HK-2 (cell line): ENCODE measurements around the gene GFM1.
A peak's percentile ranks its signal among the peaks of the same experiment; 100 is the strongest.
"Not testable (repeated sequence)": the region's sequence is repeated elsewhere in the genome, so short reads cannot be mapped to it uniquely, and the experiment has no call there.

Source experiments
- DNase-seq: peaks from one replicate; pipeline ENCODE4 v3.0.0-alpha.2; 2018; ENCODE audit not compliant: unreplicated experiment

GFM1 gene

DNA sequence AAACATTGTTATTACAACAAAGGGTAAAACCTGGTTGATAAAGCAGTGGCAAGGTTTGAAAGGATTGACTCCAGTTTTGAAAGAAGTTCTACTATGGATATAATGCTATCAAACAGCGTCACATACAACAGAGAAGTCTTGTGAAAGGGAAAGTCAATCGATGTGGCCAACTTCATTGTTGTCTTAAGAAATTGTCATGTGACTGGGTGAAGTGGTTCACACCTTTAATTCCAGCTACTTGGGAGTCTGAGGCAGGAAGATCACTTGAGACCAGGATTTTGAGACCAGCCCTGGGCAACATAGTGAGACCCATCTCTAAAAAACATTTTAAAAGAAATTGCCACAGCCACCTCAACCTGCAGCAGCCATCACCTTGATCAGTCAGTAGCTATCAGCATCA lies 34.4 kb downstream of the GFM1 start:
- no peak for DNase-seq

DNA sequence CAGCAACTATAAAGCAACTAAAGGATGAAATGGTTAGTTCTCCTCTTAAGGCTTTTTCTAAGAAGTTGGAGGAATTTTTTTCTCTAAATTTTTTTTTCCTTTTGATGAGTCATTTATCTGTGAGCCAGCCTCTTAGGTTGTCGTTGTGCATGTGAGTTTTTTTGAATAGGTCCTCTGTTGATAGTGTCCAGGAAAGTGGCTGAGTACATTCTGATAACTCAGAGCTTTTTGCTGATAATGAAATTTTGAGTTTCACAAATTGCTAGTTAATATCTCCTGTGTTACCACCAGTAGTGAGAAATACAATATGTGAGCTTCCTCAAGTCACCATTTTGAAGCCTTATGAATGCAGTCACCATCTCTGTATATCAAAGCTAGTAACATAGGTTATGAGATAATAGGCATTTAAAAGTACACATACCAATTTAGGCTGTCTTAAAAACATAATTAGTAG lies 35.2 kb downstream of the GFM1 start:
- no peak for DNase-seq

- DNase-seq = no peak
Measured at GRCh38 chr3:158680861-158681260, 36.5 kb downstream of the GFM1 start.

DNA sequence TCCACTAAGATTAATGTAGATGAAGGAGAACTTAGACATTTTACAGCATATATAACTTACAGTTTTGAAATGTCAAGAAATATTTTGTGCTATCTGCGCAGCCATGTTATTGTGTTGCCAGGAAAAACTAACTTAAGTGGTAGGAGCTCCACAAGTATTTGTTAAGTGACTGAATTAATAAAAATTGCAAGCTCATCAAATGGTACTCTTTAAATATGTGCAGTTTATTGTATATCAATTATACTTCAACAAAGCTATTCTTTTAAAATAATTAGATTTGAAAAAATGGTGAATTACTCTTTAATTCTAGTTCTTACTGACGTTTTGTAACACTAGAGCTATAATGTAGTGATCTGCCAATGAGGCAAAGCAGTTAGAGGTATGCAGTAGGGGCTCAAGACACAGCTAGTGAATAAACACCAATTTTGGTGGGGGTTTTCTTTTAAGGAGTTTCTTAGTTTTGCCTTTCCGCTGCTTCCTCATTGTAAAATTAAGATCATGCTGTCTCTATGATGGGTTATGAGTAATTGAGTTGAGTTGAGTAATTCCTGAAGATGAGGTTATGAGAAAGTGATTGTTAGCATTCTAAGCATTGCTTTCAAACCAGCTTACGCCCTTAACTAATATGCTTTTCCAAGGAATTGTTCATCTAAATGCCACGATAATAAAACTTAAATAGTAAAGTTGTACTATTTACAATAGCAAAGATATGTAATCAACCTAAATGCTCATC lies 39.1 kb downstream of the GFM1 start:
- no peak for DNase-seq

GRCh38 chr3:158685159-158685558 lies 40.8 kb downstream of the GFM1 start:
- no peak for DNase-seq

GRCh38 chr3:158693866-158694456 lies 49.6 kb downstream of the GFM1 start:
- not testable (repeated sequence) for DNase-seq

DNA sequence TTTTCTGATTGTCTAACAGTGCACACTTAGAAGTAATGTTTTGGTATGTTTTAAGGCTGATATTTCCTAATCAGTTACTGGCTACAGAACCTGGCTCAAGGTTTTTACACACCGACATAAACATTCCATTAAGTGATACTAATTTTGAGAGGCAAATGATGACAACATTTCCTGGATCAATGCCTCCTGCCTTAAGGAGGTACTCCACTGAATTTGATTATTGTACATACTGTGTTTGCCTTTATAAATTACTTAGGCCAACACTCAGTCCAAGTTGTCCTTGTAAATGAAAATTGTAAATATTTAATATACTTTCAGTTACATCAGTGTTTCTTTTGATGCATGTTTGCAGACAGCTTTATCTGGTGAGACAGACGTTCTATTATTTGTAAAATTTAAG lies 52.3 kb downstream of the GFM1 start:
- DNase-seq = no peak

DNA sequence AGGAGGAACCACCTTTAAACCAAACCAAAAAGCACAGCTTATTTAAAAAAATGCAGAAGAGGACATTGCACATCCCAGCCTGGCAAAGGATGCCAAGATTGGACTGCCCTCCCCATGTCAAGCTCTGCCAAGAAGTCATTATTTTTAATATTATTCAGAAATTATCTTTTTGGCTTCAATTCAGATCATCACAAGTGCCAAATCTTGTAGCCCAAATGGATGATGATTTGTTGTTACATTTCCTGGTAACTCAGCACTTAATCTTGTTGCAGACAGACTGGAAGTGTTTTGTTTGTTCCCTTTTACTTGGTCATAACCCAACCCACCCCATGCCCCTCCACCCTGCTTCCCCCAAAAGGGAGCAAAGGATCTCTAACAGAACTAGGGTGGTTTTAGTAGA lies 56.2 kb downstream of the GFM1 start:
- no peak for DNase-seq

GRCh38 chr3:158701420-158702065 lies 57.2 kb downstream of the GFM1 start:
- no peak for DNase-seq

GRCh38 chr3:158702815-158703481 lies 58.6 kb downstream of the GFM1 start:
- DNase-seq = no peak

DNA sequence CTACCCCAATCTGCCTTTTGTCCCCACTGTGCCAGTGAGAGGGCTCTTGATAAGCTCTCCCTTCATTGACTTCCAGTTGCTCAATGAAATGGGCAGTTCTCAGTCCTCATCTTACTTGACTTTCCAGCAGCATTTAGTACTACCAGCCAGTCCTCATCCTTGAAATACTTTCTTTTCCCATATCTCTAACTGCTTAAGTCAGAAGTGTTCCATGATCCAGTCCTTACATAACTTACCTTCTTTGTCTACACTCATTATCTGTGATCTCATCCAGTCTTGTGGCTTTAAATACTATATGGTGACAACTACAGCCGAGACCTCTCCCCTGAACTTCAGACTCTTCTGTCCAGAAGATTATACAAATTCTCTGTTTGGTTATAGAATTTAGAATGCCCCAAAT lies 59.2 kb downstream of the GFM1 start:
- DNase-seq = no peak

DNA sequence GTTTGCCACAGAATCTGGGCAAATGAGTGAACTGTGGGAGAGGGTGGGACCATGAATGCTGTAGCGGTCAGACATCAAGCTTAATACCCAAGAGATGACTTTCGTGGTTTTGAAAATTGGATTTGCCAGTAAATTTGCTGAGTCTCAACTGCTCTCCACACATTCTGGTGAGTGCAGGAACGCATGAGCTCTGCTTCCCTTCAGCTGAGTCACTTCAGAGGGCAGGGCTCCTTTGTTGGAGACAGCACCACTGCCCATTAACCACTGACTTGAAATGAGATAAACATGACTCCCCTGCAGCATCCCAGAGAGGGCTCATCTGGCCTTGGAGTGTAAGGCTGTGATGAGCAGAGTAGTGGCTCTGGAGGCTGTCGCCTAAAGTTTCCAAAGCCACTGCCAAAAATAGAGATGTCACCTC lies 65.3 kb downstream of the GFM1 start:
- DNase-seq = peak; percentile 83

- DNase-seq = no peak
Measured at GRCh38 chr3:158710601-158711000, 66.3 kb downstream of the GFM1 start.

DNA sequence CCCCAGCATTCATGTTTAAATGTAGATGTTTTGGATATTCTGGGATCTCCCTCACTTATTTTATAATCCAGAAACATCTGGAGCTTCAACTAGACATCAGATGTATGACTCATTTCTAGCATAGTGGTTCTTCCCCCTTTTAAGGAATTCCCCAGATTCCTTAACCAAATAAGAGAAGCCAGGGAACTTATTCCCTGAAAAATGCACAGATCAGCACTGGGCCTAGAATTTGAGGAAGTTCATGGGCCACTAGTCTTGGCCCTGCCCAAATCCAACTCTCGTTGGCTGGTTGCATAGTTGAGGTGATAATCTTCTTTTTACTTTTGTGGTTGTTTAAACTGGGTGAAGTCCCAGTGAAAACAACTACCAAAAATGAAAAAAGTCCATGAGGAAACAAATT lies 67.6 kb downstream of the GFM1 start:
- DNase-seq = peak; percentile 39

DNA sequence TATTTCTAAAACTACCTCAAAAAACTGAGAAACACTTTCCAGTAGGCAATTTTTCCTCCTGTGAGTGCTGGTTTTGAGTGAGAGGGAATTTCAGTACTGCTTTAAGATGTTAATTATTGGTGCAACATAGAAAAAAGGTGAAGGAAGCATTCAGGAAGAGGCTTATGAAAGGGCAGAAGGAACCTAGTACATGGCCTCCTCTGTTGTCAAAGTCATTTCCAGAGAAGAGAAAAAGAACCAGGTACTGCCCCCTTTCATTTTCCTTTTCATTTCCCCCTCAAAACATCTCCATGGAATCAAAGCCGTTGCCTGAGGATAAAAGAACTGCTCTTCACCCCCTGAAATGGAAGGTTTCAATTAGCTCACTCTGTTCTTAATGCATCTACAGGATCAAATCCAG lies 68.1 kb downstream of the GFM1 start:
- no peak for DNase-seq

GRCh38 chr3:158713094-158713499 lies 68.8 kb downstream of the GFM1 start:
- no peak for DNase-seq

GRCh38 chr3:158717576-158717975 lies 73.2 kb downstream of the GFM1 start:
- no peak for DNase-seq

DNA sequence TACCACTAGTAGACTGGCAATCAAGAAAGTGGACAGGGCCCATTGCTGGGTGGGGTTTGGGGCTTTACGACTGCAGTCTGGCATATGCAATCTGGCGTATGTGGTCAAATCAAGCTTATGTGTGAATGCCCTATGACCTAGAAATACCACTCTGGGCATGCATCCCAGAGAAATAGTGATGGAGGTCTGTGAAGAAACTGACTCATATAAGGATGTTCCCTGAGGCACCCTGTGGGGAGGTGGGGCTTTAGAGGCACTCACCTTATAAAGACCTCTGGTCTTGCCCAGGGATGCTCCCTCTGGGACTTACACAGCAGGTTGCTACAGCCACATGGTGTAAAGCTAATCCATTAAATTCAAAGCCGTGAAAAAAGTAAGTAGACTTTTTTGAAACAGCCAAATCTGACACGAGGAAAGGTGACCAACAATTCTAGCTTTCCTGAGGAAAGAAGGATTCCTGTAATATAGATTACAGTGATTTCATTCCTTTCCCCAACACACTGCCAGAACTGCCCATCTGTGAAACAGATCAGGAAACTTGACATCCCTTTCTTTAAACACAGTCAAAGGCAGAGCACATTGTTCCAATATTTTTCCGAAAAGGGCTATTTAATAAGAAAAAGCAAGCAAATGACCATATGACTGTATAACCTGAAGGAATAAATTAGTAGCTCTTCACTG lies 74.3 kb downstream of the GFM1 start:
- DNase-seq = peak; percentile 65

- no peak for DNase-seq
Measured at GRCh38 chr3:158722108-158722507, 77.8 kb downstream of the GFM1 start.

DNA sequence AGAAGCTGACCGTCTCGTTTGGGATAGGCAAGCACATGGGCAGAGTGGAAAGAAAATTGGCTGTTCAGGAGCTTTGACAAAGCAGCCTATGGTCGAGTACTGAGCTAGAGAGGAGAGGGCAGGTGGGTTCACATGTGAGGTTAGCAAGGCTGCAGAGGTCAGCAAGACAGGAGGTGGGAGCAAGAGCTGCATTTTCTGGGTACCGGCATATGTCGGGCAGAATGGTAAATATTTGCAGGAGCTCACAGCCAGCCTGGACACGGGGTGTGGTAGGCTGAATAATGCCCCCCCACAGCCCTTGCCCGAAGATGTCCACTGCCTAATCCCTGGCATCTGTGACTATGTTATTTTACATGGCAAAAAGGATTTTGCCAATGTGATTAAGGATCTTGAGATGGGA lies 79.7 kb downstream of the GFM1 start:
- DNase-seq = no peak

DNA sequence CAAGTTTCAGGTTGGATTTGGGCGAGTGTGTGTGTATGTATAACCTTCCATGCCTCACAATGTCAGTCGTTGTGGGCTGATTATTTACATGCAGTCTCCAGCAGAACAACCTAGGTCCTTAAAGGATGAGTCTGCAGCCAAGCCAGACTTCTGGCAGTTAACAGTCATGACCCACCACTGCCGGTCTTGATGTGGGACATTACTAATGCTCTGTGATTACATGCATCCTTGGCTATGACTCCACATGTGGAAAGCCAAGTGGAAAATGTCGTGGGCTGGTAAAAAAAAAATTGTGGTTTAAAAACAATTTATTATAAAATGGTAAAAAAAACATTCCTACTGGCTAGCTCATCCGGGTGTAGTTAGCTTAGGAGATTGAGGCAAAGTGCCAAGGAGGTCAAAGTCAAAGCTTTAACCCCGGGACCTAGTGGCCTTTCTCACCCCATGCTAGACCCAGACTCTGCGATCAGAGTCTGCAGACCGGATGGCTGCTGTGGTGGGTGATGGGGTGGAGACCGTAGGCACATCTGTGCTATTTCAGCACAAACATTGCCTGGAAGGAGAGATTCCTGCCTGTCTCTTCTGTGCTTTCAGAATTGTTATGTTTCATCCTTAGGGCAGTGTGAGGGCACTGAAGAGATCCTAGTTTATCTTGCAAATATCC lies 81.2 kb downstream of the GFM1 start:
- DNase-seq = peak; percentile 80
